Measurements from ENCODE around the gene DBI. TPM values are rescaled to one million over a fixed set of nuclear protein-coding genes. Genes with fewer than 3 reads are reported as not detected.
A peak's percentile ranks its signal among the peaks of the same experiment; 100 is the strongest.

The DBI gene
- total RNA-seq, 3 donors from 2014 or later, result 109 to 235 (median 221) TPM

DNA sequence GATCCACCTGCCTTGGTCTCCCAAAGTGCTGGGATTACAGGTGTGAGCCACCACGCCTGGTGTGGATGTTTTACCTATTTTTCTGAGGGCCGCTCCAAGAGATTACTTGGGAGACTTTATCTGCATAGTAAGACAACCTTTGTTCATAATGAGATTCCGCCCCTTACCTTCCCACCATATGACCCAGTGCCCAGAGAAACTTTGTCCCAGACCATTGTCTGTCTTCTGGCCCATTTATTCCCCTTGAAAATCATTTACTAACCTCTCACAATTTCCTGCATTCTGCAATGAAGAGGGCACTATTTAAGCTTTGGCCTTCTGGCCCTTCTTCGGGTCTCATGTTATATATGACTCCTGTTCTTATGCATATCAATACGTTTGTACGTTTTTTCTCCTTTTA lies 51.1 kb downstream of the DBI start:
- Histone ChIP-seq H3K4me1 (ENCODE audit: low read depth) (peaks cover 9% of the 10 kb centered on the region), H3K4me3 (no peak overlapping the region), H3K36me3 (ENCODE audit: low read depth) (no peaks in the 10 kb centered on the region), H3K9me3 (peaks cover 5% of the 10 kb centered on the region)
- ATAC-seq, result peak; percentile 51
- TF ChIP-seq, protein P1, sequence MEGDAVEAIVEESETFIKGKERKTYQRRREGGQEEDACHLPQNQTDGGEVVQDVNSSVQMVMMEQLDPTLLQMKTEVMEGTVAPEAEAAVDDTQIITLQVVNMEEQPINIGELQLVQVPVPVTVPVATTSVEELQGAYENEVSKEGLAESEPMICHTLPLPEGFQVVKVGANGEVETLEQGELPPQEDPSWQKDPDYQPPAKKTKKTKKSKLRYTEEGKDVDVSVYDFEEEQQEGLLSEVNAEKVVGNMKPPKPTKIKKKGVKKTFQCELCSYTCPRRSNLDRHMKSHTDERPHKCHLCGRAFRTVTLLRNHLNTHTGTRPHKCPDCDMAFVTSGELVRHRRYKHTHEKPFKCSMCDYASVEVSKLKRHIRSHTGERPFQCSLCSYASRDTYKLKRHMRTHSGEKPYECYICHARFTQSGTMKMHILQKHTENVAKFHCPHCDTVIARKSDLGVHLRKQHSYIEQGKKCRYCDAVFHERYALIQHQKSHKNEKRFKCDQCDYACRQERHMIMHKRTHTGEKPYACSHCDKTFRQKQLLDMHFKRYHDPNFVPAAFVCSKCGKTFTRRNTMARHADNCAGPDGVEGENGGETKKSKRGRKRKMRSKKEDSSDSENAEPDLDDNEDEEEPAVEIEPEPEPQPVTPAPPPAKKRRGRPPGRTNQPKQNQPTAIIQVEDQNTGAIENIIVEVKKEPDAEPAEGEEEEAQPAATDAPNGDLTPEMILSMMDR (IDR thresholded peaks at IDR 0.05), result no peak
- DNase-seq, result no peak
- intact Hi-C loops (cut with DNase I, micrococcal nuclease), result no loop called here

DNA sequence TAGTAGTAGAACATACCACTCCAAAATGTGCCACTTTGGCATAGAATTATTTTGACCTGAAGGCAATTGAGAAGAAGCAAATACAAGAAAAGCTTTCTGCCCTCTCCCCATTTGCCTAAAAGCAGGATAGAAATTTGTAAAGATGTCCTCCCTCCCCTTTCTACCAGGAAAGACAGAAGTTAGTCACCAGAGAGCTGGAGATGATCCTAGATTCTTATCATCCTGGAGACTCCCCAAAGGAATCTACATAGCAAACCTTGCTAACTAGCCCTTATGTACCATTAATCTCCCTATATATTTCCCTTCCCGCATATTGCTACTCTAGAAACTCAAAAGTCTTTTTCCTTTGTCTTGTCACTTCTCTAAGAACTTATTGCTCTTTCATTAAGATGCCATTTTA lies 52.3 kb downstream of the DBI start:
- intact Hi-C loops (cut with DNase I, micrococcal nuclease), result no loop called here
- no peak for ATAC-seq

DNA sequence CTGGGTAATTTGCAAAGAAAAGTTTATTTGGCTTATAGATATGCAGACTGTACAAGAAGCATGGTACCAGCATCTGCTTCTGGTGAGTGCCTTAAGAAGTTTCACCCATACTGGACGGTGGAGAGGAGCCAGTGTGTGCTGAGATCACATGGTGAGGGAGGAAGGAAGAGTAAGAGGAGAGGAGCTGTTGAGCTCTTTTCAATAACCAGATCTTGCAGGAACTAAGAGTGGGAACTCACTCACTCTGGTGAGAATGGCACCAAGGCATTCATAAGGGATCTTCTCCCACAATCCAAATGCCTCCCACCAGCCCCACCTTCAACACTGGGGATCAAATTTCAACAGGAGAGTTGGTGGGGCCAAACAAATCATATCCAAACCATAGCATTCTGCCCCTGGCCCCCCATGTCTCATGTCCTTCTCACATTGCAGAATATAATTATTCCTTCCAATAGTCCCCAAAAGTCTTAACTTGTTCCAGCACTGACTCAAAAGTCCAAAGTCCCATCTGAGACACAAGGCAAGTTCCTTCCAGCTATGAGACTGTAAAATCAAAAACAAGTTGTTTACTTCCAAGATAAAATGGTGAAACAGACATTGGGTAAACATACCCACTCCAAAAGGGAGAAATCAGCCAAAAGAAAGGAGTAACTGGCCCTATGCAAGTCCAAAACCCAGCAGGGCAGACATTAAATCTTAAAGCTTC lies 53.2 kb downstream of the DBI start:
- no peaks in the 10 kb centered on the region for H3K9me3 ChIP-seq
- TF ChIP-seq, protein P1 (IDR thresholded peaks at IDR 0.05), result no peak
- intact Hi-C loops (cut with DNase I, micrococcal nuclease), result no loop called here
- ATAC-seq, result peak; percentile 50
- DNase-seq, result no peak
- no peaks in the 10 kb centered on the region for H3K36me3 ChIP-seq (ENCODE audit: low read depth)
- peaks cover 21% of the 10 kb centered on the region for H3K4me1 ChIP-seq (ENCODE audit: low read depth)
- no peak overlapping the region for H3K4me3 ChIP-seq

More for the DNA sequence above, 52.3 kb downstream of the DBI start:
- no peak overlapping the region for H3K4me3 ChIP-seq
- no peak for DNase-seq
- TF ChIP-seq, protein P1 (IDR thresholded peaks at IDR 0.05), result no peak
- peaks cover 16% of the 10 kb centered on the region for H3K4me1 ChIP-seq (ENCODE audit: low read depth)
- peaks cover 5% of the 10 kb centered on the region for H3K9me3 ChIP-seq
- no peaks in the 10 kb centered on the region for H3K36me3 ChIP-seq (ENCODE audit: low read depth)

DNA sequence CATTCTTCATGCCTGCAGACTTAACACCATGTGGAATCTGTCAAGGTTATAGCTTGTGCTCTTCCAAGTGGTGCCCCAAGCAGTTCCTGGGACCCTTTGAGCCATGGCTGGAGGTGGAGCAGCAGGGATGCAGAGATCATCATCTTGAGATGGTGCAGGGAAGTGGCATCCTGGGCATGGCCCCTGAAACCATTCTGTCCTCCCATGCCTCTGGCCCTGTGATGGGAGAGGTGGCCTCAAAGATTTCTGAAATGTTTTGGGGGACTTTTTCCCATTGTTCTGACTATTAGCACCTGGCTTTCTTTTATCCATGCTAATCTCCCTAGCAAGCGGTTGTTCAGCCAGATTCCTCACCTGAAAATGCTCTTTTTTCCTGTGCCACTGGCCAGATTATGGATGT lies 54.5 kb downstream of the DBI start:
- ATAC-seq (no peak), DNase-seq (no peak)
- H3K4me1 ChIP-seq (ENCODE audit: low read depth), result peaks cover 29% of the 10 kb centered on the region
- H3K36me3 ChIP-seq (ENCODE audit: low read depth), result no peaks in the 10 kb centered on the region
- intact Hi-C loops (cut with DNase I, micrococcal nuclease), result no loop called here
- H3K9me3 ChIP-seq, result no peaks in the 10 kb centered on the region
- no peak overlapping the region for H3K4me3 ChIP-seq
- TF ChIP-seq, protein P1 (IDR thresholded peaks at IDR 0.05), result no peak

DNA sequence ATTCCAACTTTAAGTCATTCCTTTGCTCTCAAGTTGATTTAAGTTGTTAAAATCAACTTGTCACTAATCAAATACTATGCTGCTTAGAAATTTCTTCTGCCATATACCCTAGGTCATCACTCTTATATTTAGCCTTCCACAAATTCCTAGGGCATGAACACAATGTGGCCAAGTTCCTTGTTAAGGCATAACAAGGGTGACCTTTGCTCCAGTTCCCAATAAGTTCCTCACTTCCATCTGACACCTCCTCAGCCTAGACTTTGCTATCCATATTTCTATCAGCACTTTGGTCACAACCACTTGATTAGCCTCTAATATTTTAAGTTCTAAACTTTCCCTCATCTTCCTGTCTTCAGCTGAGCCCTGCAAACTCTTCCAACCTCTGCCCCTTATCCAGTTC lies 55.0 kb downstream of the DBI start:
- Histone ChIP-seq H3K9me3 (no peaks in the 10 kb centered on the region), H3K4me1 (ENCODE audit: low read depth) (peaks cover 33% of the 10 kb centered on the region), H3K36me3 (ENCODE audit: low read depth) (no peaks in the 10 kb centered on the region), H3K4me3 (no peak overlapping the region)
- ATAC-seq (no peak), DNase-seq (no peak)
- TF ChIP-seq, protein P1 (IDR thresholded peaks at IDR 0.05), result no peak
- intact Hi-C loops (cut with DNase I, micrococcal nuclease), result no loop called here

Other genes with a start within 250 kb of the DBI start
- gene C1QL2, start 208.2 kb upstream of the DBI start, total RNA-seq, result not detected
- gene STEAP3, start 143.1 kb upstream of the DBI start, total RNA-seq, result 10 to 100 TPM; 13.9 to 28.9 (median 15.3) TPM
- gene C2orf76, start 143 bp upstream of the DBI start, total RNA-seq, result 10 to 100 TPM in 1 of 3 donors, 1 to 10 TPM in 2; 5.4 to 11.2 (median 5.5) TPM
- gene TMEM37, start 64.9 kb downstream of the DBI start, total RNA-seq, result 100 to 1,000 TPM in 2 of 3 donors, 10 to 100 TPM in 1; 54.0 to 173 (median 100) TPM
- under 1 TPM in 2 of 3 donors, not detected in 1; 0.25 to 0.32 TPM for gene SCTR, start 157.5 kb downstream of the DBI start, total RNA-seq
- gene CFAP221, start 177.5 kb downstream of the DBI start, total RNA-seq, result under 1 TPM in 1 of 3 donors, not detected in 2; 0.51 TPM

Data from mucosa of descending colon (tissue), 3 donors.